ENCODE results near the gene RBM4B.

The RBM4B gene

DNA sequence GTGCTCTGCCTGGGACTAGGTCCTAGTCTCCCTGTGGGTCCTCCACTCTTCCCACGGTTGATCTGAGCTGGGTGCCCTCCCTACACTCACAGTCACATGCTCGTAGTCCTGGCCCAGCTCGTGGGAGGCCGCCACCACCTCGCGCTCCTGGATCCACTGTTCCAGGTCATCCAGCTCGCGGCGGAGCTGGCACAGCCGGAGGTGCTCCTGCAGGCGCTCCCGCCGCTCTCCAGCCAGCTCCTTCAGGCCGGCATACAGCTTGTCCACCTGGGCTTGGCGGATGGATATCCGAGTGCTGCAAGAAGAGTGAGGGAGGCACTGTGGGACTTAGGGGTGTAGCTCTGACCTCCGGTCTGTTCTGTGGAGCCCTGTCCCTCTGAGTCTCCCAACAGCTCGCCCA, 14.8 kb upstream of the RBM4B start:
- H3K4me3 ChIP-seq (ENCODE audit: low read length) = no peak overlapping the region
- DNase-seq (ENCODE audit: low read depth) = no peak
- TF ChIP-seq, protein P1, sequence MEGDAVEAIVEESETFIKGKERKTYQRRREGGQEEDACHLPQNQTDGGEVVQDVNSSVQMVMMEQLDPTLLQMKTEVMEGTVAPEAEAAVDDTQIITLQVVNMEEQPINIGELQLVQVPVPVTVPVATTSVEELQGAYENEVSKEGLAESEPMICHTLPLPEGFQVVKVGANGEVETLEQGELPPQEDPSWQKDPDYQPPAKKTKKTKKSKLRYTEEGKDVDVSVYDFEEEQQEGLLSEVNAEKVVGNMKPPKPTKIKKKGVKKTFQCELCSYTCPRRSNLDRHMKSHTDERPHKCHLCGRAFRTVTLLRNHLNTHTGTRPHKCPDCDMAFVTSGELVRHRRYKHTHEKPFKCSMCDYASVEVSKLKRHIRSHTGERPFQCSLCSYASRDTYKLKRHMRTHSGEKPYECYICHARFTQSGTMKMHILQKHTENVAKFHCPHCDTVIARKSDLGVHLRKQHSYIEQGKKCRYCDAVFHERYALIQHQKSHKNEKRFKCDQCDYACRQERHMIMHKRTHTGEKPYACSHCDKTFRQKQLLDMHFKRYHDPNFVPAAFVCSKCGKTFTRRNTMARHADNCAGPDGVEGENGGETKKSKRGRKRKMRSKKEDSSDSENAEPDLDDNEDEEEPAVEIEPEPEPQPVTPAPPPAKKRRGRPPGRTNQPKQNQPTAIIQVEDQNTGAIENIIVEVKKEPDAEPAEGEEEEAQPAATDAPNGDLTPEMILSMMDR (conservative IDR thresholded peaks at IDR 0.05; ENCODE audit: low read depth, low read length) = no peak

DNA sequence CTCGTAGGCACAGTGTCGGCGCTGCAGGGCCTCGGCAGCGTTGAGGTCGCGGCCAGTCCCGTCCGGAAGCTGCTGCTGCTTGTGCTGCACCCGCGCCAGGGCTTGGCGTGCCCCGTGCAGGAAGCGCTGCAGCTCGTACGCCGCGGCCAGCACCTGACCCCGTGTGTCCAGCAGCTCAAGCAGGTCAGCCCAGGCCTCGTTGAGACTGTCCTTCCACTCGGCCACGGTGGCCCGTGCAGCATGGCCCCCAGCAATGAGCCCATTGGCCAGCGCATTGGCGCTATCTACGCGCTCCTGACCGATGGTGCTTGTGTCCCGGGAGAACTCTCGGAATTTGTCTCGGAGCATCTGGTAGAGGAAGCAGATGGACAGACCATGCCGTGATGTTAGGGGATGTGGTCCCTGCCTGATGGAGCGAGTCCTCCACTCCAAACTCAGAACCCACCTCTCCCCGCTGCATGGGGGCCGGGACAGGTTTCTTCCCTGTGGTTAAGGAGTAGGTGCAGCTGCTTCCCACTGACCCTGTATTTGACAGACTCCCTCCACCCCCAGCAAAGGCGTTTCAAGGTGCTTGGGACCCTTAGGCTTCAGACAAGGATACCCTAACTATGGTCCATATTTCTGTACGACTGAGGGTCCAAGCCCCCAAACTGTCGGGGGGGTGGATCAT, 13.8 kb upstream of the RBM4B start:
- no peak for DNase-seq (ENCODE audit: low read depth)
- no peak overlapping the region for H3K4me3 ChIP-seq (ENCODE audit: low read length)
- TF ChIP-seq, protein P1 (conservative IDR thresholded peaks at IDR 0.05; ENCODE audit: low read depth, low read length) = no peak

DNA sequence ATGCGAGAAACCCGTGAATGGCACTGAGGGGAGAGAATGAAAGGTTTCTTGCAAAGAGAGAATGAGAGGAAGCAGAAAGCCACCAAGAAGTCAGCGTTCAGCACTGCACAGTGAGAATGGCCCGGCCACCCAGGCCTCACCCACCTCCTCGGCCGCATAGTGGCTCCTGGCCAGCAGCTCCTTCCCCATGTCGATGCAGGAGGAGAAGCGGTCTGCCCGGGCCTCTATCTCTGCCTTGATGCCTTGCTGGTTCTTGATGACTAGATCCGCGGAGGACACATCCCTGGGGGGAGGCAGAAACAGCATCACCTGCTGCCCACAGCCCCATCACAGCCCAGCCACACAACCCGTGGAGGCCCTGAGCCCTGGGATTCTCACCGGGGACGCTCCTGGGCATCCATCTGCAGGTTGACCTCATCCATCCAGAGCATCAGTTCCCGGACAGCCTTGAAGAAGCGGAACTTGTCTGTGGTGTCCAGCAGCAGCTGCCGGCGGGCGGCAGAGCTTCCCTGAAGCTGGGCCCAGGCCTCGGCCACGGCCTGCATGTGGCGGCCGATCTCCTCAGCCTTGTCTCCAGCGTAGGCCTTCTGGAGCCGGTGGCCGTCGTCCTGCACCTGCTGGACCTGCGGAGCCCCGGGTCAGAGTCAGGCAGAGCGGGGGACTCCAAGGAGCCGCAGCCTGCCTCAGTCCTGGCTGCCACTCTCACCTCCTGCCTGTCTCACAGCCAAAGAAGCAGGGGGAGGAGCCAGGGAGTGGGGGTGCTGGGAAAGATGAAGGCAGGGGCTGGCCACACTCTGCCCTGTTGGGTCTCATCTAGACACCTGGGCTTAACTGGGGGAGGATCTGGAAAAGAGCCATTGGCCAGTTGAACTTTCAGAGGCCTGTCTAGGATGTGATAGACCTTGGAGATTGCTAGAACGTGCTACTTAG, 12.2 kb upstream of the RBM4B start:
- H3K4me3 ChIP-seq (ENCODE audit: low read length) = no peak overlapping the region
- no peak for DNase-seq (ENCODE audit: low read depth)
- TF ChIP-seq, protein P1 (conservative IDR thresholded peaks at IDR 0.05; ENCODE audit: low read depth, low read length) = no peak

DNA sequence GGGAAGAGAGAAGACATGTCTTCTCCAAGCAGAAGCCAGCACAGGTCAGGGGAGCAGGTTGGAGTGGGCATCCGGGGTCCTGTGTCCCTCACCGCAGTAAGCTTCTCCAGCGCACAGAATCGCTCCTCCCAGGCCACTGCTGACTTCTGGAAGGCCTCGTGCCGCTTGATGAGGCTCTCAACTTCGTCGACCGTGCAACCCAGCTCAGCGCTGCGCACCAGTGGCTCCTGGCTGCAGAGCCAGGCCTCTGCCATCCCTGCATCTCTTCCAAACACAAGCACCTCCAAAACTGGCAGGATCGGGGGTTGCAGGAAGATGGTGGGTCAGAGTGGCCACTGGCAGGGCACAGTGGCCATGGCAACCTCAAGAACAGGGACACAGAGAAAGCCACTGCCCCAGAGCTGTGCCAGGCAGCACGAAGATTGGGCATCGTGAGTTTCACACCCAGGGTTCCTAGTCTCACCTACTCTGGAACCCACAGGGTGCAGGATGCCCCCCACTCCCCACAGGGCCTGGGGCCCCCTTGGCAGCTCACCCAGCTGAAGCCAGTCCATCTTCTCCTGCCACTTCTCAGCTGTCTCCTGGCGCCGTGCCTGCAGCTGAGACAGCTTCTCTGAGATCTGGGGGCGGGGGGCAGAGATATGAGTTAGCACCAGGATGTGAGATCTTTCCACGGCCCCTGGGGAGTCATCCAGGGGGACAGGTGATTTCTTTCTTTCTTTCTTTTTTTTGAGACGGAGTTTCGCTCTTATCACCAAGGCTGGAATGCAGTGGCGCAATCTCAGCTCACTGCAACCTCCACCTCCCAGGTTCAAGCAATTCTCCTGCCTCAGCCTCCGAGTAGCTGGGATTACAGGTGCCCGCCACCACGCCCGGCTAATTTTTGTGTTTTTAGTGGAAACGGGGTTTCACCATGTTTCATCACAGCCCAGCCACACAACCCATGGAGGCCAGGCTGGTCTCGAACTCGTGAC, 11.2 kb upstream of the RBM4B start:
- no peak overlapping the region for H3K4me3 ChIP-seq (ENCODE audit: low read length)
- no peak for DNase-seq (ENCODE audit: low read depth)
- TF ChIP-seq, protein P1 (conservative IDR thresholded peaks at IDR 0.05; ENCODE audit: low read depth, low read length) = no peak

DNA sequence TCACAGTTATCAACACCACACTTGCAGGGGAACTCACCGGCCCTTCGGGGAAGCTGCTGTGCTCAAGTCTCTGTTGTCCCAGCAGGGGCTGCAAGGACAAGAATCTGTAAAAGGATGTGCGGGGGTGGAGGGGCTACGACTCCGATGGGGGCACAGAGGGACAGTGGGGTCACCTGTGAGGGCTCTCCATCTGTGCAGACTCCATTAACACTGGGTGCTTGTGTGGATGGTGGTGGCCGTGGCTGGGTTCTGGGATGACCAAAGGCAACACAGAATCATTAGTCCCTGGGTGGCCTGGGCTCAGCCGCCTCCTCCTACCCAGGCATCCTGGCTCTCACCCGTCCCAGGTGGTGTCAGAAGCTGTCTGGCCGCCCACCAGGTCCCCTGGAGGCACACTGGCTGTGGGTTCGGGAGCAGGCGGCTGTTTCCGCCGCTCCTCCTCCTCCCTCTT, 10.2 kb upstream of the RBM4B start:
- no peak for DNase-seq (ENCODE audit: low read depth)
- H3K4me3 ChIP-seq (ENCODE audit: low read length) = no peak overlapping the region
- TF ChIP-seq, protein P1 (conservative IDR thresholded peaks at IDR 0.05; ENCODE audit: low read depth, low read length) = no peak

DNA sequence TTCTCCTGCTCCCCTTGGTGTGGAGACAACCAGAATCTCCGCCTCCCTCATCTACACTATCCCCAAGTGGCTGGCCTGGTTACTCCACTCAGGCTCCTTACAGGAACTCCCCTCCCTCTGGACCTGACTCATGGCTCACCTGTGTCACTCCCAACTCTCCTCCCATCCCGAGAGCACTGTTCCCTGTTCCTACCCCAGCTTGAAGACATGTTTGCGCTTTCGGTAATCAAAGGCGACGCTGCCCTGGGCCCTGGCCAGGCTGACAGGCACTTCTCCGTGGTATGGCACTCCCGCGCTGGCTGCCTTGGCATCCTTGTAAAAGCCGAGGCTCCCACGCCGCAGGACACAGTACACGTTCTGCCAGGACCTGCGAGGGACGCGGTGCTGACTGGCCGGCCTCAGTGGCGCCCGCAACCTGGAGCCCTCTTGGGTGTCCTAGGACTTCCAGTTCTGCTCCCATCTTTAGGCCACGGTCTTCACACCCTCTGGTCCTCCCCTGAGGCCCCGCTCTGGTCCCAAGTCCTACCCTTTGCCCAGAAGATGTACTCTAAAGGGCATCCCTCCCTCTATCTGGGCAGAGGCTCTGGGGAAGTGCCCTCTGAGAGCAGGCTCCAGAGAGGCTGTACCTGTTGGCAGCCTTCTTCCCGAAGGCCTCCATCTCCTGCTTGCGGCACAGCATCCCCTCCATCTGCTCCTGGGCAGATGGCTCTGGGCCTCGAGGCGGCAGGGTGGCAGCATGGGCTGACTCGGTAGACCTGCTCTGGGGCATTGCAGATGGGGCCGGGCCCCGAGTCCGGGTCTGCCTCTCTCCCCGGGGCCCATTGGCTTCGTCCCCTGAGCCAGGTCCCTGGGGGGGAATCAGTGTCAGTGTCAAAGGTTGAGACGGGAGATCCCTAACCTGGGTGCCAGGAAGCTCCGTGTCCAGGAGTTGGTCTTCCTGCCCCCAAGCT, 9.4 kb upstream of the RBM4B start:
- H3K4me3 ChIP-seq (ENCODE audit: low read length) = no peak overlapping the region
- TF ChIP-seq, protein P1 (conservative IDR thresholded peaks at IDR 0.05; ENCODE audit: low read depth, low read length) = no peak
- DNase-seq (ENCODE audit: low read depth) = no peak

All from retinal pigment epithelial cell (primary cell).